NCI-H2227 treated with DMSO at 0.1 percent for 48 hours (cell line): ENCODE measurements around the gene PPP1R36.
A peak's percentile ranks its signal among the peaks of the same experiment; 100 is the strongest.
"Not testable (repeated sequence)": the region's sequence is repeated elsewhere in the genome, so short reads cannot be mapped to it uniquely, and the experiment has no call there.

Experiments used
- DNase-seq: peaks from one replicate; lab custom pipeline; 2025; lab: John Stamatoyannopoulos, UW

PPP1R36 gene

GRCh38 chr14:64518229-64518628 is 31.5 kb upstream of the PPP1R36 start:
- DNase-seq: no peak

DNA sequence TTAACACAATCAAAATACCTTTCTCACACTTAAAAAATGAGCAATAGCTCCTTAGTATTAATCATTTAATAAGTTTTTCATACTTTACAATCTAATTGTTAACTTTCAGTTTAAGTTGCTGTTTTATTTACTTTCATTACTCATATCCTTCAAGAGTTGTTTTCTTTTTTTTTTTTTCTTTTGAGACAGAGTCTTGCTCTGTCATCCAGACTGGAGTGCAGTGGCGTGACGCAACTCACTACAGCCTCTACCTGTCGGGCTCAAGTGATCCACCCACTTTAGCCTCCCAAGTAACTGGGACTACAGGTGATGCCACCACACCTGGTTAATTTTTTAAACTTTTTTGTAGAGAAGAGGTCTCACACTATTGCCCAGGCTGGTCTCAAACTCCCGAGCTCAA is 29.1 kb upstream of the PPP1R36 start:
- DNase-seq: no peak

DNA sequence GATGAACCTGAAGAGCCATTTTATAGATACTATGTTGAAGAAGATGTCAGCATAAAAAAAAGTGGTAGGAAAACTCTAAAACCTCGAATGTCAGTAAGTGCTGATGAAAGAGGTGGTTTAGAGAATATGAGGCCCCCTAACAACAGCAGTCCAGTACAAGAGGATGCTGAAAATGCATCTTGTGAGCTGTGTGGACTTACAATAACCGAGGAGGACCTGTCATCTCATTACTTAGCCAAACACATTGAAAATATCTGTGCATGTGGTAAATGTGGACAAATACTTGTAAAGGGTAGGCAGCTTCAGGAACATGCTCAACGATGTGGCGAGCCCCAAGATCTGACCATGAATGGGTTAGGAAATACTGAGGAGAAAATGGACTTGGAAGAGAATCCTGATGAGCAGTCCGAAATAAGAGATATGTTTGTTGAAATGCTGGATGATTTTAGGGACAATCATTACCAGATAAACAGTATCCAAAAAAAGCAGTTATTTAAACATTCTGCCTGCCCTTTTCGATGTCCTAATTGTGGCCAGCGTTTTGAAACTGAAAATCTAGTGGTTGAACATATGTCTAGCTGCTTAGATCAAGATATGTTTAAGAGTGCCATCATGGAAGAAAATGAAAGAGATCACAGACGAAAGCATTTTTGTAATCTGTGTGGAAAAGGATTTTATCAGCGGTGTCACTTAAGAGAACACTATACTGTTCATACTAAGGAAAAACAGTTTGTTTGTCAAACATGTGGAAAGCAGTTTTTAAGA is 27.0 kb upstream of the PPP1R36 start:
- no peak for DNase-seq

GRCh38 chr14:64525354-64525753 is 24.4 kb upstream of the PPP1R36 start:
- no peak for DNase-seq

GRCh38 chr14:64531567-64531966 is 18.2 kb upstream of the PPP1R36 start:
- no peak for DNase-seq

- no peak for DNase-seq
These were observed 13.1 kb upstream of the PPP1R36 start for GRCh38 chr14:64536488-64537245.

DNA sequence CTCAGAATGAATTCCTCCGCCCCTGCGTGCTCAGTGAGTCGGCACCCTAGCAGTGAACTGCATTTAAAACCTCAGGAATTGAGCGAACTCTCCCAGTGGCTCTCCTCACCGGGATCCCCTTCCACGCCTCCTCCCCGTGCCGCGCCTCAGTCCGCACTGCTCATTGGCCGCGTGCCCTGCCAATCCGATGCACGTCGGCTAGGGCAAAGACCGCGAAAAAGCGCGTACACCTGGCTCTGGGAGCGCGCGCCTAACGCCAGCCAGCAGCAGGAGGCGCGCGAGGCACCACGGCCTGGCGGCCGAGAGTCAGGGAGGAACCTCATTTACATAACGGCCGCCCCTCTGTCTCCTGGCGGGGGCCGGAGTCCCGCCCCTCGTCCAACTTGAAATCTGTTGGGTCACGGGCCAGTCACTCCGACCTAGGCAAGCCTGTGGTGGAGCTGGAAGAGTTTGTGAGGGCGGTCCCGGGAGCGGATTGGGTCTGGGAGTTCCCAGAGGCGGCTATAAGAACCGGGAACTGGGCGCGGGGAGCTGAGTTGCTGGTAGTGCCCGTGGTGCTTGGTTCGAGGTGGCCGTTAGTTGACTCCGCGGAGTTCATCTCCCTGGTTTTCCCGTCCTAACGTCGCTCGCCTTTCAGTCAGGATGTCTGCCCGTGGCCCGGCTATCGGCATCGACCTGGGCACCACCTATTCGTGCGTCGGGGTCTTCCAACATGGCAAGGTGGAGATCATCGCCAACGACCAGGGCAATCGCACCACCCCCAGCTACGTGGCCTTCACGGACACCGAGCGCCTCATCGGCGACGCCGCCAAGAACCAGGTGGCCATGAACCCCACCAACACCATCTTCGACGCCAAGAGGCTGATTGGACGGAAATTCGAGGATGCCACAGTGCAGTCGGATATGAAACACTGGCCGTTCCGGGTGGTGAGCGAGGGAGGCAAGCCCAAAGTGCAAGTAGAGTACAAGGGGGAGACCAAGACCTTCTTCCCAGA is 9.3 kb upstream of the PPP1R36 start, which contains the start of gene HSPA2:
HSPA2 (plus strand) TSS at position 534 of the 995 bp plus-strand sequence; CDS start at position 643, 109 bp downstream.
- peak; percentile 30 for DNase-seq

DNA sequence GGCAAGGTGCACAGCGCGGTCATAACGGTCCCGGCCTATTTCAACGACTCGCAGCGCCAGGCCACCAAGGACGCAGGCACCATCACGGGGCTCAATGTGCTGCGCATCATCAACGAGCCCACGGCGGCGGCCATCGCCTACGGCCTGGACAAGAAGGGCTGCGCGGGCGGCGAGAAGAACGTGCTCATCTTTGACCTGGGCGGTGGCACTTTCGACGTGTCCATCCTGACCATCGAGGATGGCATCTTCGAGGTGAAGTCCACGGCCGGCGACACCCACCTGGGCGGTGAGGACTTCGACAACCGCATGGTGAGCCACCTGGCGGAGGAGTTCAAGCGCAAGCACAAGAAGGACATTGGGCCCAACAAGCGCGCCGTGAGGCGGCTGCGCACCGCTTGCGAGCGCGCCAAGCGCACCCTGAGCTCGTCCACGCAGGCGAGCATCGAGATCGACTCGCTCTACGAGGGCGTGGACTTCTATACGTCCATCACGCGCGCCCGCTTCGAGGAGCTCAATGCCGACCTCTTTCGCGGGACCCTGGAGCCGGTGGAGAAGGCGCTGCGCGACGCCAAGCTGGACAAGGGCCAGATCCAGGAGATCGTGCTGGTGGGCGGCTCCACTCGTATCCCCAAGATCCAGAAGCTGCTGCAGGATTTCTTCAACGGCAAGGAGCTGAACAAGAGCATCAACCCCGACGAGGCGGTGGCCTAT is 8.3 kb upstream of the PPP1R36 start:
- DNase-seq: no peak

DNA sequence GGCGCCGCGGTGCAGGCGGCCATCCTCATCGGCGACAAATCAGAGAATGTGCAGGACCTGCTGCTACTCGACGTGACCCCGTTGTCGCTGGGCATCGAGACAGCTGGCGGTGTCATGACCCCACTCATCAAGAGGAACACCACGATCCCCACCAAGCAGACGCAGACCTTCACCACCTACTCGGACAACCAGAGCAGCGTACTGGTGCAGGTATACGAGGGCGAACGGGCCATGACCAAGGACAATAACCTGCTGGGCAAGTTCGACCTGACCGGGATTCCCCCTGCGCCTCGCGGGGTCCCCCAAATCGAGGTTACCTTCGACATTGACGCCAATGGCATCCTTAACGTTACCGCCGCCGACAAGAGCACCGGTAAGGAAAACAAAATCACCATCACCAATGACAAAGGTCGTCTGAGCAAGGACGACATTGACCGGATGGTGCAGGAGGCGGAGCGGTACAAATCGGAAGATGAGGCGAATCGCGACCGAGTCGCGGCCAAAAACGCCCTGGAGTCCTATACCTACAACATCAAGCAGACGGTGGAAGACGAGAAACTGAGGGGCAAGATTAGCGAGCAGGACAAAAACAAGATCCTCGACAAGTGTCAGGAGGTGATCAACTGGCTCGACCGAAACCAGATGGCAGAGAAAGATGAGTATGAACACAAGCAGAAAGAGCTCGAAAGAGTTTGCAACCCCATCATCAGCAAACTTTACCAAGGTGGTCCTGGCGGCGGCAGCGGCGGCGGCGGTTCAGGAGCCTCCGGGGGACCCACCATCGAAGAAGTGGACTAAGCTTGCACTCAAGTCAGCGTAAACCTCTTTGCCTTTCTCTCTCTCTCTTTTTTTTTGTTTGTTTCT is 7.6 kb upstream of the PPP1R36 start:
- DNase-seq: no peak

DNA sequence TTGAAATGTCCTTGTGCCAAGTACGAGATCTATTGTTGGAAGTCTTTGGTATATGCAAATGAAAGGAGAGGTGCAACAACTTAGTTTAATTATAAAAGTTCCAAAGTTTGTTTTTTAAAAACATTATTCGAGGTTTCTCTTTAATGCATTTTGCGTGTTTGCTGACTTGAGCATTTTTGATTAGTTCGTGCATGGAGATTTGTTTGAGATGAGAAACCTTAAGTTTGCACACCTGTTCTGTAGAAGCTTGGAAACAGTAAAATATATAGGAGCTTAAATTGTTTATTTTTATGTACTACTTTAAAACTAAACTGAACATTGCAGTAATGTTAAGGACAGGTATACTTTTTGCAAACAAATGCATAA is 6.9 kb upstream of the PPP1R36 start:
- no peak for DNase-seq

DNA sequence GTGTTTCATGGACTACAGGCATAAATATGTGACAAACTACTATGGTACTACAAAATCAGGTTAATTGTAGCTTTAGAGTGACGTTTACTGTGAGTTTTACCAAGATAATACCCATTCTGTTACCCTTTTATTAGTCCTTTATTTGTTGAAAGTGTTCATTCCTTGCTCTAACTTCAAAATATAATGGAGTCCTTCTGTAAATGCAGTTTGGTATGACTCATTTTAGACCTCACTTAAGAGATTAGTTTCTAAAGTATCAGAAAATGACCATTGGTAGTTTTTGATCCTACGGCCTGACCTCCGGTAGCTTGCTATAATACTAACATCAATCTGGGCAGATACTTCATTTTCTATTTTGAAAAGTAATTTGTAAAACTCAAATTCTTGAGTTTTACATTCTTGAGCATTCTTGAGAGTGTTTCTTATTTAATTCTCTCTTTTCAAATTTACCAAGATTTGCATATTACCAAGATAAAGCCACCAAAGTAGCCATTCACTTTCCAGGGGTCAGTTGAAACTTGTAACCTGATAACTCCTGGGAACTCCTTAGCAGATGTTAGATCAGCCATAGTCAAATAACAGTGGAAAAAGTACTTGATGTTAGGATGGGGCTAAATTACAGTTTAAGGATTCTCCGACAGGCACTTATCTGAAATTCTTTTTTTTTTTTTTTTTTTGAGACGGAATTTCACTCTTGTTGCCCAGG is 5.0 kb upstream of the PPP1R36 start:
- no peak for DNase-seq

GRCh38 chr14:64549016-64549415 is 745 bp upstream of the PPP1R36 start:
- no peak for DNase-seq

- DNase-seq: no peak
These were observed 1.0 kb downstream of the PPP1R36 start for GRCh38 chr14:64550621-64551333.

- DNase-seq: no peak
These were observed 4.8 kb downstream of the PPP1R36 start for GRCh38 chr14:64554556-64554955.

- DNase-seq: no peak
These were observed 6.8 kb downstream of the PPP1R36 start for GRCh38 chr14:64556526-64556925.

DNA sequence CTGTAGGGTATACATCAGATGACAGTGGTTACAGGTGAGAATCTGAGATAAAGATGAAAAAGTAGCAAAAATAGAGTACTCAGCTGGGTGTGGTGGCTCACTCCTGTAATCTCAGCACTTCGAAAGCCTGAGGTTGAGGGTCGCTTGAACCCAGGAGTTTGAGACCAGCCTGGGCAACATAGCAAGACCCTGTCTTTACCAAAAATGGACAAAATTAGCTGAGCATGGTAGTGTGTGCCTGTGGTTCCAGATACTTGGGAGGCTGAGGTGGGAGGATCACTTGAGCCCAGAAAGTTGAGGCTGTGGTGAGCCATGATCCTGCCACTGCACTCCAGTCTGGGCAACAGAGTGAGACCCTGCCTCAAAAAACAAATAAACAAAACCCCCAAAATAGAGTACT is 8.5 kb downstream of the PPP1R36 start:
- DNase-seq: not testable (repeated sequence)

GRCh38 chr14:64561631-64562030 is 11.9 kb downstream of the PPP1R36 start:
- DNase-seq: no peak

- DNase-seq: no peak
These were observed 12.7 kb downstream of the PPP1R36 start for GRCh38 chr14:64562436-64562835.

DNA sequence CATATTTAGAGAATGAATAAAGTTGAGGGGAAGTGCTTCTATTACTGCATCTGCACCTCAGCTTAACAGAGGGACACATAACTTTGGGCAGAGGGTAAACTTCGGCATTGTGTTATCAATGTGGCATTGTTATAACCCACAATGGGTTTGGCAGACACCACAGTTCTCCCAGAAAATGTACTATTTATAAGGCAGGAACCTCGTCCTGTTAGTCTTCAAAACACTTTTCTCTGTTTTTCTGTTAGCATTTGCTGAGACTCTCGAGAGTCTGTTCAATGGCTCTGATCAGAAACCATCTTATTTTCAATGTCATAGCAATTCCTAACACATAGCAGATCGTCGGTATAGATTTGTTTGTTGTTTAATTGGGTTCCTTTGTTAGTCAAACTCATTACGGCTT is 13.9 kb downstream of the PPP1R36 start:
- no peak for DNase-seq
